Measurements from ENCODE around the gene SOBP.
"Not testable (repeated sequence)": the region's sequence is repeated elsewhere in the genome, so short reads cannot be mapped to it uniquely, and the experiment has no call there.

The SOBP gene

DNA sequence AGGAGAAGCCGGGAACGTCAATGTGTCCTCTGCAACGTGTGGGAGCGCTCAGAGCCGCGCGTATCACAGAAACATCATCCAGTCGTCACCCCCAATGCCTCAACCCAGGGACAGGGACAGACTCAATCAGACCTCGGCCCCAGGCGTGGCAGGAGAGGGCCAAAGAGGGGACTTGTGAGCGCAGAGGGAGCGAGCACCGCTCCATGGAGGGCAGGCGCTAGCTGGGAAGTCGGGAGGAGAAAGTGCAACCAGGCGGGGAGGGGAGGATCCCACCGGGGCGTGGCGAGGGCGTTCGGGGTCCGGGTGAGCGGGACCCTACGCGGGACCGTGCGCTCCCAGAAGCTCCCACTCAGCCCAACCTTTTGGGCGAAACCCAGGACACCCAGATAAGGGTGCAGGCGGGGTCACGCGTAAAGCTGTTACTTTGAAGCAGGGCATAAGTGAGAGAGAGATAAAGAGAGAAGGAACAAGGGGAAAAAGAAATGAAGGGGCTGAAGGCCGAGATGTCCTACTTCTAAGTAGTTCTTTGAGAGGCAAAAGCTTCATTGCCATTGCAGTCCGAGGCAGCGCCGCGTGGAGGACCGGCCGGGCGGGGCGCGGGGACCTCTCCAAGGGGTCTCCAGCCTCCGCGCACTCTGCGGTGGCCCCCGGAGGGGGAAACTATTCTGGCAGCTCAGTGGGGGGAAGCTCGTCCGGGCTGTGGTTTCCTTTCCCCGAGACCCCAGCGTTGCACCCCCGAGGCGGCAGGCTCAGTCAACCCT is 862 bp upstream of the SOBP start:
- no peak for DNase-seq (ENCODE audit: low read depth in 3 of 3, low spot score in 1 of 3)

DNA sequence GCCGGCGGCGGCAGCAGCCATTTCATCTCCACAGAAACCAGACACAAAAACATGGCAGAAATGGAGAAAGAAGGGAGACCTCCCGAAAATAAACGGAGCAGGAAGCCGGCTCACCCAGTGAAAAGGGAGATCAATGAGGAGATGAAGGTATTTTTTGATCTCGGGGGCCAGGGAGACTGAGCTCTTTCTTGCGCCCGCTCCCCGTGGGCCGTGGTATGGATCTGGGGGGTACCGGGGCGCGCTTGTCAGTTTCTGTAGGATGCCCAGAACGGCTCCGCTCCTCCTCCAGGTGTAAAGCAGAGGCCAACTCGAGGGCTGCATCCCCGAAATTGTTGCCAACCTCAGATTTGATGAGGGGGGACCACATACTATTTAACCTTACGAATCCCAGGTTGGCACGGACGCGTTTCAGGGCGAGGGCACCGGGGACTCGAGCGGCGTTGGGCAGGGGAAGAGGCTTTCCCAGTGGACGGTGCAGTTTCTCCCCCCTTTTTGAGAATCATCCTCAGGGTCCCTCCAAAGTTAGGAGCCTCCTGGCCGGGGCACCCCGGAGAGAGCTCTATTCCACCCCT is 735 bp downstream of the SOBP start:
- no peak for DNase-seq (ENCODE audit: low read depth in 3 of 3, low spot score in 1 of 3)

DNA sequence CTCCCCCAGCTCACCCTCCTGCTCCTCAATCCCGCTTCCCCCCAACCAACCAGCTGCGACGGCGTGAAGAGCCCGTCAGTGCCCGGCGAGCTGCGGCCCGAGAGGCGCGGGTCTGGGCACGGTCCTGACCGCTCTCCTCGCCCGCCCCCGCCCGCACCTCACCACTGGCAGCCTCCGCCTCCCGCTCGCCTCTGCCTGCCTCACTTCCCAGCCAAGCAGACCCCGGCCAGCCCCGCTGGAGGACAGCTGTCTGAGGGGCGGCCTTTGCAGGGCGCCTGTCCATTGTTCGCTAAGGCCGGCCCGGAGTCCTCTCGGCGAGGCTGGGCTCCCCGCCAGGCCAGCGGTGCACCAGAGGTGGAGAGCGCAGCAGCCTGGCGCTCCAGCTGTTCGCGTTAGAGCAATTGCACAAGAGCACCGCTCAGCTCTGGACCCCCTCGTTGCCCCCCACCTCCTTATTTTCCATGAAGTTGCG is 1.3 kb downstream of the SOBP start:
- no peak for DNase-seq (ENCODE audit: low read depth in 3 of 3, low spot score in 1 of 3)

DNA sequence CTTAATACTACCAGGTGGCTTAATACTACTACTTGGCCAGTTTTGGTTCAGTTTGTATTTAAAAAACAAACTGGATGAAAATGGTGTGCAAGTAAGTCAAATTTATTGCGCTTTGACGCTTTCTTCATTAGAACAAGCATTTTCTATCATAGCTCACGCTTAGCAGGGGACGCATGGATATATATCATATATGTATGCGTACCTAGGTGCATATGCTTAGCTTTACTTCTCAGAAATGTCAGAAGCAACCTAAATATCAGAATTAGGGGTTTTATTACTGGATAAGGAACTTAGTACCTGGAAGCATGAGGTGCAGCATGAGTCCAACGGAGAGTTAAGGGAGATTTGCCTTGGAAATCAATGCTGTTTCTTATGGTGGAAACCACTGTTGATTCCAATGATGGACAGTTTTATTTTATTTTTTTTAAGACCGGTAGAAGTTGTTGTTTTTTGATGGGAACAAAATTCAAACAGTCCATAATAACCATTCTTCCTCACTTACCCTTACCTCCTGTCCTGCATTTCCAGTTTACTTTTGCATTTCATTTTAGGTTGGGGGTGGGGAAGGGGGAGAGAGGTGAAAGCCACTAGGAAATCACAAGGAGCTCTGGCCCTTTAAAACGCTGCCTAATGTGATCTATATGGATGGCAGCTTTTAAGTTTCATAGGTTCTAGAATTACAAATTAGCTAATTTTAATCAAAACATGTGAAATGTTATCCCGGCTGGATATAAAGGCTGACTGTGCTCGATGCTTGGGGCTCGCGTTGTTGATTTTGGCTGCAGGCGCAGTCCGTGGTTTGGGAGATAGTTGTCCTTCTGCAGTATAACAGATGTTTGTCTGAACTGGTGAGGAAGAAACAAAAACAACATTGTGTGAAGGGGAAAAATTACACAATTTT is 2.1 kb downstream of the SOBP start:
- no peak for DNase-seq (ENCODE audit: low read depth in 3 of 3, low spot score in 1 of 3)

DNA sequence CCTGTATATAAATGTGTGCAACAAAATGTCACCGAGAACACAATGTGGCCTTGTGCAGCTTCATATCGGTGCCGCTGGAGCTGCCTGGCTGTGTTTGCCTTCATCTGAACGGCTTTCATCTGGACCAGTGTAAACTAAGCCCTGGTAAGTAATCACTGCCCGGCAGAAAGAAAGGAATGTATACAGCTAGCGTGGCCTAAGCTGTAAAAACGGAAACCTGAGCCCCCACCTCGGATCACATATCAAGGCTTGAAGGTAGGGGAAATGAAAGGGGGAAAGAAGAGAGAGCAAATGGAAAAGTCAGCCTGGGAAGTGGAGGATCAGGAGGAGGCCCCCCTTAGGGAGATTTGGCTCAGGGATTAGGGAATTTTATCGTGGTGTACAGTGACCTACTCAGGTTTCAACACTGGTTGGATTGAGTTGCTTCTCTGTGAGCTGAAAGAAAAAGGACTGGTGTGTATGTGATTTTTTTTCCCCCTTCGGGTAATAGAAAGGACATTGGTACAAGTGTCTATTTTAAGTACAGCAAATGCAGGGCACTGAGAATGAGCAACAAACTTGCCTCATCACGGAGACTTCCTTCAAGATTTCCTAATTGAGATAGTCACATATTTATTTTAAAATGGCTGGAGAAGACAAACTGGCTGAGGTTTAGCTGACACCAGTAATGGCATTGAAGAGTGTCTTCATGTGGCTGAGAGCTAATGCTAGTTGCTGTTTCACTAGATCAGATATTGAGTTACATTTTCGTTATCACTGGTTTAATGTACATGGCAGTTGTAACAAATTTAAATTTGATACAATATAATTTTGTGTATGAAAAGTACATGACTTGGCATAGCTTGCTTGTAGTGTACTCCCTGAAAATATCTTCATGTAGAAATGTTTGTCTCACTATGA is 3.5 kb downstream of the SOBP start:
- DNase-seq (ENCODE audit: low read depth in 3 of 3, low spot score in 1 of 3), result no peak

DNA sequence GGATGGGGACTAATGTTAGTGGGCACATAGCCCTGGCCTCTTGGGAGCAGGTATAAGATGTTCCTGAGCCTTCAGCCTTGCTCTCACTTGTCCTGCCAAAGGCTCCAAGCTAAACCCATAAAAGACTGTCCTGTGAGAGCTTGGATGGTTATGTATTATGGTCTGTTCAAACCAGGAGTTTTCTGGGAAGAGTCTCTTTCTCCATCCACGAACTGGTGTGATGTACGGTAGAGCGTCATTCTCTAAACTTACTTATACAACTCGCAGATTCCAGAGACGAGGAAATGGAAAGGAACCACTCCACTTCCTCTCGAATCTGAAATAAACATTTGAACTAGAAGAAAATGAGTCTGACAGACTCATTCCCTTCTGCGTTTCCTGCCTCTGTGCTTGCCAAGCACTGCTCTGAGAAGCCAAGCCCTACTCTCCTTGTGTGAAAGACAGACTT is 5.3 kb downstream of the SOBP start:
- no peak for DNase-seq (ENCODE audit: low read depth in 3 of 3, low spot score in 1 of 3)

DNA sequence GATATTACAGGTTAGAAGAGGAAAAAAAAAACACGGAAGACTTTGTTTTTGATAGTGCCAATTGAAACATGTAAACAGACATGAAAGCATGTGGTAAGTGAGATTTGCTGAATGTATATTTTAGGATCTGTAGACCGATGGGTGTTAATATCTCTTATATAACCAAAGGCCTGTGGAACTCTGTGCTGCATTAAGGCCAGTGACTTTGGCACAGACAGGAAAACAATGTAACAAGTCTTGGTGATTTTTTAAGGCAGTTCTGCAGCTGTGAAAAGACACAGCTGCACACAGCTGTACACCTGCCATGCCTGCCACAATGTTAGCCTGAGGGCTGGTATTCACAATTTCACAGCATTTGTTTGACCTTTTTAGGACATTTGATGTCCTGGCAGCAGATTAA is 6.1 kb downstream of the SOBP start:
- DNase-seq (ENCODE audit: low read depth in 3 of 3, low spot score in 1 of 3), result no peak

DNA sequence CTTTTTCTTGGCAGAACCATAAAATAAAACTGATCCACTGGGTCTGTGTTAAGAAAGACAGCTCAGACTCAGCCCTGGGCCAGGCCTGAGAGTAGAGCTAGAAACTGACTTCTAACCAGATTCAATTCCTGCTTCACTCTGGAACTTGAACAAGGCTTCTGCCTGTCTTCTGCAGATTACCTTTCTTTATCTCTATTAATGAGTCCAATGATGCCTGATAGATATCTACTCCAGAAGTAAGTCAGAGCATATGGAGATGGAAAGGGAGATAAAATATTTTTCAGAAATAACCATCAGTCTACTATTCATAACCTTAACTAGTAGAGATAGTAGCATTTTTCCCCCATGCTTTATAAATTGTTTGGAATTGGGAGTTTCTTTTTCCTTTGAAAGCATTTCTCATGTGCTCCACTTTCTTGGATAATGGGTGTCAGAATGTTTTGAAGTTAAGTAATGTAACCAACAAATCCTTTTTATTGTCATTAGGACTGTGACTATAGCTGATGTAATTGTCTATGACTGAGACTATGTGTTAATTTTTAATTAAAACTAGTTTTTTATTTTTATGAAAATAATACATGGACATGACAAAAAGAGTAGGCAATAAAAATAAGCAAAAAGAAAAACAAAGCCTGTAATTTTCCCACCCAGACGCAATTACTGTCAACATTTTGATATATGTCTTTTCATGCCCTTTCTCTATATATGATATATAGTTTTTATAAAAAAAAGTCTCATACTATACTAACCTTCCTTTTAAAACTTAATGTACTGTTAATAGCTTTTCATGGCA is 7.2 kb downstream of the SOBP start:
- DNase-seq (ENCODE audit: low read depth in 3 of 3, low spot score in 1 of 3), result no peak

DNA sequence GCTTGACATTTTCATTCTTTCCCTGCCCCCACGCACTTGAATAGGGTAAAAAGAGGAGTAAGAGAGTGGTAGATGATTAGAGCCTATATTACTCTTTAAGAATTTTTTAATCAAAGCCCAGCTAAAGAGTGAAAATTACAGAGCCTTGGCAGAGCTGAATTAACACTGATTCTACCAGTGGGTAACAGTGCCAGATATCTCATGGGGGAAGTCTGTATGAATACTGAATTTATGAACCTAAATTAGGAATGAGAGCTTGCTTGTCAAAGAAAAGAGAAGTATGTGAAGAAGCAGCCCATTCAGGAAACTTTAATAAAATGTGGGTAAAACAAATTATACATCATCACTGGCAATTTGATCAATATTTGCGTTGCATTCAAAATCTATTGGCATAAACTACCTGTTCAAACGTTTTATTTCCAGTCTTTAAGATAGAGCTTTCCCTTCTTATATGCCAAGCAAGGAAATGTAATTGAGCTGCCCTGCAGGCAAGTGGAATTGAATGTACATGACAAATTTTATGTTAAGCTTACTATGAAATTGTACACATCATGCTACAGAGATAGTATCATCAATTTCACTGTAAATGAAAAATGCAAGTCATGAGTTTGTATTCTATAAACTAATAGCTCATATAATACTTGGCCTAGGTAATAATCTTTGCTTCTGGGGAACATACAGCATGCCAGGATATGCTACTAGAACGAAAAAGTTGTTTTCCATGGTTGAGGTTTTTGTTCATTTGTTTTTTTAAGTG is 14.5 kb downstream of the SOBP start:
- no peak for DNase-seq (ENCODE audit: low read depth in 3 of 3, low spot score in 1 of 3)

DNA sequence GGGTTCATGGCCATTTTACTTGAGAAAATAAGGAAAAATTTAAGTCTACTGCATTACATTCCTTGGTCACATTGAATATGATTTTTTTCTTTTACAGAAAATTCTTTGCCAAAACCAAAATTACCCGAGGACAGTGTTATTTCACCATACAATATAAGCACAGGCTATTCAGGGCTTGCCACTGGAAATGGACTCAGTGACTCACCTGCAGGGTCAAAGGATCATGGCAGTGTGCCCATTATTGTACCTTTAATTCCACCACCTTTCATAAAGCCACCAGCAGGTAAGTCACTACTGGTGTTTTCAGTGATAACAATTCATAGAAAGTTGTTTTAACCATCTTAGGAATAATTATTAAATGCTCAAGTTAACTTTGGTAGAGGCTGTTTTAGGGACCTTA is 16.2 kb downstream of the SOBP start:
- no peak for DNase-seq (ENCODE audit: low read depth in 3 of 3, low spot score in 1 of 3)

DNA sequence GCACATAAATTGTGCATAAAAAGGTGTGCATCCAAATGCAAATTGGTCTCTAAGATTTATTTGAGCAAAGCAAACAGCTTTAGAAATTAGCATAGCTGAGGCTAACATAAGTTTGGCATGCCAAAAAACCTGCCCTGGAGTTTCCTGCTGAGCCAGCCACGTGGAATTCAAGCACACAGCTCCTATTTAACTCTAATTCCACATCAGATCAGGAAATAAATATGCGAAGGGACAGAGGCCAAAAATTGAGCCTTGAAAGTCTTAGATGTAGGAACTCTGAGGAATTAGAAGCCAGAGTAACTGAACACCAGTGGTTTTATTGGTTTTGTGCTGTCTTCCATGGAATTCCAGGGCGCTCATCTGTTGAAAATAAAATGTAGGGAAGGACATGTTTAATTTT is 19.6 kb downstream of the SOBP start:
- no peak for DNase-seq (ENCODE audit: low read depth in 3 of 3, low spot score in 1 of 3)

DNA sequence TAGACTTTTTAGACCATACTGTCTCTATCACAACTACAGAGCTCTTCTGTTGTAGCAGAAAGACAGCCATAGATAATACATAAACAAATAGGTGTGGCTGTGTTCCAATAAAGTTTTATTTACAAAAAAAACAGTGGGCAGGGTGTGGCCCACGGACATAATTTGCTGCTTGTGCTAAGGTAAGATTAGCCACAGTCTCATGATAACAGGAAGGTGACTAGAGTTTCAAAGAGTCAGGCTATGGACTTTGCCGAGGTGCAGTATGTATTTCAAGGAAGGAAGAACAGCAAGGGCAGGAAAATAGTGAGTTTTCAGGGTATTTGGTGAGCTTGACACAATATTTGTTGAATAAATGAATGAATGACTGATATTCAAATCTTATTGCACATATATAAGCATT is 20.2 kb downstream of the SOBP start:
- DNase-seq (ENCODE audit: low read depth in 3 of 3, low spot score in 1 of 3), result no peak

DNA sequence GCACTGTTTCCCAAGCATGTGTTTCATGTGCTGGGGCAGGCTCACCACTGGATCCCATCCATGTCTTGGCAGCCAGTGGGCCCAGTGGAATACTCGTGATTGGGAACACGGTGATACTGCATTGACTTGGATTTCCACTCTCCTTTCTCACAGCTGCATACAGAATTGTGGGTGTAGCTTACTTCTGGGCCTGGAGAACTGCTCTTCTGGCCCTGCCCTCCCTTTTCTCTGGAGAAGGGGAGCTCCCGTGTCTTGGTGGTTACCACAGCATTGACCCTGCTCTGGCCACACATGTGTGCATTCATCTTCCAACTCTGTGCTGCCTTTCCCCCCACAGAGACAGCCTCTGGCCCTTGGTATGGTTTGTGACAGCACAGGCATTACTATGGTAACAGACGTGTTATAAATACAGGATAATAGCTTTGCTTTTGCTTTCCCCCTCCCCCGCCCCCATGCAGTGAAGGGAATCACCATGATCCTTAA is 21.6 kb downstream of the SOBP start:
- DNase-seq (ENCODE audit: low read depth in 3 of 3, low spot score in 1 of 3), result no peak

DNA sequence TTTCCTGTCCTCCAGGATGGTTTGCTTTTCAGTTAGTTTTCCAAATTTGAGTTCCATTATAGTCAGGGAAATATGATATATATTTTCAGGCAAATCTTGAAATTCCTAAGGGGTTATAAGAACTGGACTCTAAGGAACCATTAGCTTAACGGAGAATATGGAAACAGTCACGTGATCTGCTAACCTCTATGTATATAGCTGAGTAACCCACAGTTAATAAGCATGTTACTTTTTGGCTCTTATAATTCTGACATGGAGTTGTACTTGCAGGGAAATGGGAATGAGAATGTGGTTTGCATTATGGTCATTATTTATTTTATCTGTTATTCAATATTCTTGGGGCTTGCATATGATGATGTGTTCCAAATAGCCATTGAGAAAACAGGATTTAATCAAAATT is 23.3 kb downstream of the SOBP start:
- no peak for DNase-seq (ENCODE audit: low read depth in 3 of 3, low spot score in 1 of 3)

DNA sequence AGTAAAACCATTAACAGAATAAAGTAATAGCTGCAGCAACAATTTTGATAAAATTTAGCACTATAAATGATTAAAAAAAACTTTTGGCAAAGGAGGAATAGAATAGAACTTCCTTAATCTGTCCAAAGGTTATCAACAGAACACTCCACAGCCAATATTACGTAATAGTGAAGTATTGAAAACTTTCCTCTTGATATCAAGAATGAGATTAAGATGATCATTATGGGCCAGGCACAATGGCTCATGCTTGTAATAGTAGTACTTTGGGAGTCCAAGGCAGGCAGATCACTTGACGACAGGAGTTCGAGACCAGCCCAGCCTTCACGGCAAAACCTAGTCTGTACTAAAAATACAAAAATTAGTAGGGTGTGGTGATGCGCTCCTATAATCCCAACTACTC is 26.0 kb downstream of the SOBP start:
- DNase-seq (ENCODE audit: low read depth in 3 of 3, low spot score in 1 of 3), result no peak

DNA sequence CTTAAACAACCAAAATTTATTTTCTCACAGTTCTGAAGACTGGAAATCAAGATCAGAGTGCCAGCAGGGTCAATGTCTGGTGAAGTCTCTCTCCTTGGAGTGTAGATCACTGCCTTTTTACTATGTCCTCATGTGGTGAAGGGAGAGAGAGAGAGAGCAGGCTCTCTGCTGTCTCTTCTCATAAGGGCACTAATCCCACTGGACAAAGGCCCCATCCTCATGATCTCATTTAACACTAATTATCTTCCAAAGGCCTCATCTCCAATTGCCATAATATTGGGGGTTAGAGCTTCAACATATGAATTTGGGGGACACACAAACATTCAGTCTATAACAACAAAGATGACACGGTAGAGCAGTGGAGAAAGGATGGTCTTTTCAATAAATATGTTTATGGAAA is 27.4 kb downstream of the SOBP start:
- no peak for DNase-seq (ENCODE audit: low read depth in 3 of 3, low spot score in 1 of 3)

DNA sequence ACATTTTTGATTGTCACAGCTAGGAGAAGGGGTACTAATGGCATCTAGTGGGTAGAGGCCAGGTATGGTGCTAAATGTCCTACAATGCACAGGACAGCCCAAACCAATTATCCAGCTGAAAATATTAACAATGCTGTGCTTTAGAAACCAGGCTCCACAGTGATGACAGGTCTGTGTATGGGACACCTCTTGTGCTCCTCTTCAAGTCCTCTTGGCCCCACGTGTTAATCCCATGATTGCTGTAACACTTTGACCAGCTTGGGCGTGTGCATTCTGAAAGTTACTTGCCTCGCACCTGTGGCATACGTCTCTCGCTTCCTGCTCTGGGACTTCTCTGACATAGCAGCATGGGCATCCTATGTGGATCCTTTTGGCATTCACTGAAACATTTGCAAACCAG is 29.3 kb downstream of the SOBP start:
- not testable (repeated sequence) for DNase-seq (ENCODE audit: low read depth in 3 of 3, low spot score in 1 of 3)

DNA sequence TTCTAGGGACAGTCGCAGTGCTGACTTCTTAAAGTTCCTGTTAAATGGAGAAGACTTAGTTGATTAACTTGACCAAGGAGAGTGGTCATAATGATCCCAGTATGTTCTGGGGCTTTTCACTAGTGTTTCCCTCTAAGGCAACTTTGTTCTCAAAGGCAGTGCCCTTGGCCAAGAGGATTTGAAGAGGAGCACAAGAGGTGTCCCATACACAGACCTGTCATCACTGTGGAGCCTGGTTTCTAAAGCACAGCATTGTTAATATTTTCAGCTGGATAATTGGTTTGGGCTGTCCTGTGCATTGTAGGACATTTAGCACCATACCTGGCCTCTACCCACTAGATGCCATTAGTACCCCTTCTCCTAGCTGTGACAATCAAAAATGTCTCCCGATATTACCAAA is 30.8 kb downstream of the SOBP start:
- not testable (repeated sequence) for DNase-seq (ENCODE audit: low read depth in 3 of 3, low spot score in 1 of 3)

DNA sequence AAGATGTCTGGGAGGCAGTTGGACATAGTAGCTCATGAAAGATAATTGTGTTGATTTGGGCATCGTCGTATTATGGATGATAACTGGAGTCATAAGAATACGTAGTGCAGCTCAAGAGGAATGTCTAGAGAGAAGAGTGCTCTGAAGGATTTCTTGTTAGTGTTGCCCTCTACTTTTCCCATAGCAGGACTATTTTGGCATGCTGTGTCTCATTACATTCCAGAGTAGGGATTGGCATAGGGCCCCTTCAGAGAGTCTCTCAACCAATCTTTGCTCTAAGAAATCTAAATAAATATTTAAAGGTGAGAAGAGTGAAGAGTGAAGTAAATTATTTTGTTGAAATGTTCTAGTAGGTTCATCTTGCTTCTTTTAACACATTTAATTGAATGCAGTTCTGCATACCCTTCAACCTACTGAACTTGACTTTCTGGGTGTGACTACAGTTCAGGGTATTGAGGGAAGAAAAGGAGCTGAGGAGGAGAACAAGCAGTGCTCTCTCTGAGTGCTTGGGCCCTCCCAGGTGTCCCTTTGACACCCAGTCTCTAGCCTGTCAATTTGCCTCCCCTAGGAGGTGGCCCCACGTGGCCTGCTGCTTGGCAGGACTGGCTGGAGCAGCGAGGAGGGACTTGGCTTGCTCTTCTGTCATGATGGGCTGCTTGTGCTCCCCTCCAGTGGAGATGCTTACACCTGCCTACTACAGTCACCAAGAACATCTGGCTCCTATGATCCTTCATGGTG is 33.3 kb downstream of the SOBP start:
- DNase-seq (ENCODE audit: low read depth in 3 of 3, low spot score in 1 of 3), result no peak

All from stimulated activated CD4-positive, alpha-beta T cell treated with anti-CD3 and anti-CD28 coated beads, TNF-alpha, amount 100 ng/mL, for 1 hour (primary cell).